Chondrocyte (in vitro differentiated cells): ENCODE measurements around the gene A3GALT2. TPM values are rescaled to one million over a fixed set of nuclear protein-coding genes. Genes with fewer than 3 reads are reported as not detected.

ENCODE experiments used
- DNase-seq: peaks from one replicate; pipeline ENCODE4 v3.0.0; 2021; ENCODE audit warnings: mixed read lengths, low spot score
- H3K27ac Mint-ChIP-seq: one replicate; pipeline ENCODE4 v1.8.0; 2021; ENCODE audit warnings: mild to moderate bottlenecking, moderate library complexity, mixed read lengths; ENCODE audit not compliant: unreplicated experiment
- H3K27me3 Mint-ChIP-seq: 2 replicates; pipeline ENCODE4 v1.8.0; 2021; ENCODE audit warnings: low read depth, mixed read lengths
- H3K36me3 Mint-ChIP-seq: 2 replicates; pipeline ENCODE4 v1.8.0; 2021; ENCODE audit warnings: low read depth, mixed read lengths
- H3K4me1 Mint-ChIP-seq: 2 replicates; pipeline ENCODE4 v1.8.0; 2021; ENCODE audit warnings: low read depth, mild to moderate bottlenecking, mixed read lengths
- H3K4me3 Mint-ChIP-seq: one replicate; pipeline ENCODE4 v1.8.0; 2021; ENCODE audit warnings: mild to moderate bottlenecking, moderate library complexity, mixed read lengths; ENCODE audit not compliant: unreplicated experiment
- H3K9me3 Mint-ChIP-seq: 2 replicates; pipeline ENCODE4 v1.8.0; 2021; ENCODE audit warnings: low read depth, mixed read lengths
- total RNA-seq: library from RNA; stranded (reverse); gene quantifications from 3 replicates; pipeline ENCODE4 v1.2.1, GENCODE V29; 2021
- TF ChIP-seq, protein P1 (sequence below): fragments of 200-600 bp; sonication (generic); IDR thresholded peaks from 2 replicates; pipeline ENCODE4 v1.5.0; 2021; ENCODE audit warnings: antibody characterized with exemption, mild to moderate bottlenecking, moderate library complexity

A3GALT2 gene
- total RNA-seq, 1 donor from 2014 or later: 0.27 TPM

DNA sequence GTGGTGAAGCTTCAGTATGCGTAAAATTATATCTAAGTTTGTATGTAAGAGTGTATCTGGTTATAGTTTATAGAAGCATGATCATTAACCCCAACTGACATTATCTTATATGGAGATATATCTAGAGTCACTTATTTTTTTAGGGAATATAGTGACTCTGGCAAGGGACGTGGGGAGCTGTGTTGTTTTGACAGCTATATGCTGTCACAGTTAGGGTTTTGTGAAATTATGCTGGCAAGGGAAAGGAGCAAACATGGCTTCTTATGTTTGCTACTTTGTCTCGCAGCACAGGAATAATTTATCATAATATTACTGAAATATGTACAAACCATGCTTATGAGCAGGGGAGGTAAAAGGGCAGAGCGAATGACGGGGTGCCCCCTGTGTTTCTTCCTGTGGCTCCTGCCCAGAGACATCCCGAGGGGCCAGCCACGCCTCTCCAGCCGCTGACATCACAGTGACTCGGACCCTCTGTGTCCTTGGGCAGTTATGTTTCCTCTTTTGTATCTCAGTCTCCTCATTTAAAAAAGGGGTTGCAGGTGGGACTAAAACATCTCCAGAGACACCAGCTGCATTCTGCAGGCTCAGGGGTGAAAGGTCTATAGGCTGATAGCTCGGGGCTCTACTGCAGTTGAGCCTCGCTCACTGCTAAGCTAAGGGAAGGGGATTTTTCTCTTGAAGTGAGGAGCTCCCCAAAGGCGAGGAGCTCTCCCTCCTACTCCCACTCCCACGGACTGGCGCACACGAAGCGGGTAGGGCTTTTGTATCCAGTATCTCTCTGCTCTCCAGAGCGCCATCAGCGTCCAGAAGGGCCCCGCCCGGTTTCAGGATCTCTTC is 14.9 kb downstream of the A3GALT2 start:
- H3K9me3 Mint-ChIP-seq: no peaks in the 10 kb centered on the region
- no peak for DNase-seq
- H3K27me3 Mint-ChIP-seq: no peaks in the 10 kb centered on the region
- TF ChIP-seq, protein P1, sequence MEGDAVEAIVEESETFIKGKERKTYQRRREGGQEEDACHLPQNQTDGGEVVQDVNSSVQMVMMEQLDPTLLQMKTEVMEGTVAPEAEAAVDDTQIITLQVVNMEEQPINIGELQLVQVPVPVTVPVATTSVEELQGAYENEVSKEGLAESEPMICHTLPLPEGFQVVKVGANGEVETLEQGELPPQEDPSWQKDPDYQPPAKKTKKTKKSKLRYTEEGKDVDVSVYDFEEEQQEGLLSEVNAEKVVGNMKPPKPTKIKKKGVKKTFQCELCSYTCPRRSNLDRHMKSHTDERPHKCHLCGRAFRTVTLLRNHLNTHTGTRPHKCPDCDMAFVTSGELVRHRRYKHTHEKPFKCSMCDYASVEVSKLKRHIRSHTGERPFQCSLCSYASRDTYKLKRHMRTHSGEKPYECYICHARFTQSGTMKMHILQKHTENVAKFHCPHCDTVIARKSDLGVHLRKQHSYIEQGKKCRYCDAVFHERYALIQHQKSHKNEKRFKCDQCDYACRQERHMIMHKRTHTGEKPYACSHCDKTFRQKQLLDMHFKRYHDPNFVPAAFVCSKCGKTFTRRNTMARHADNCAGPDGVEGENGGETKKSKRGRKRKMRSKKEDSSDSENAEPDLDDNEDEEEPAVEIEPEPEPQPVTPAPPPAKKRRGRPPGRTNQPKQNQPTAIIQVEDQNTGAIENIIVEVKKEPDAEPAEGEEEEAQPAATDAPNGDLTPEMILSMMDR: no peak
- H3K4me3 Mint-ChIP-seq: no peak overlapping the region
- H3K36me3 Mint-ChIP-seq: peaks cover 2% of the 10 kb centered on the region
- H3K4me1 Mint-ChIP-seq: peaks cover 8% of the 10 kb centered on the region
- H3K27ac Mint-ChIP-seq: no peak overlapping the region

DNA sequence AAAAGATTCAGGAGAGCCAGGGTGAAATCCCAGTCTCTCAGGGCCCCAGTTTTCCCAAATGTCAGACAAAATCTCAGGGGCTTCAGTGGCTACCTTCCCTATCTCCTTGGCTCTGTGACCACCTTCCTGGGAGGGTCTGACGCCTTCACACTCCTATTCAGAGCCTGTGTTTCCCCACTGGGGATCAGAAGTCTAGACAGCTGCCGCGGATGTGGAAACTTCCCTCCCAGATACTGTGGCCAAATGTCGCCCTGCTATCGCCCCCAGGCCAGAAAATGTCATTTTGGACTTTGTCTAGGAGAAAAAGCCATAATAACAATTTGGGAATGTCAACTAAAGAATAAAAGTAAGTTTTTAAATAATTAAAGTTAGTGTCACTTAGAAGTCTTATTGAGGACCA is 15.9 kb downstream of the A3GALT2 start:
- H3K4me3 Mint-ChIP-seq: no peak overlapping the region
- no peaks in the 10 kb centered on the region for H3K27me3 Mint-ChIP-seq
- H3K4me1 Mint-ChIP-seq: peaks cover 18% of the 10 kb centered on the region
- H3K9me3 Mint-ChIP-seq: no peaks in the 10 kb centered on the region
- no peak overlapping the region for H3K27ac Mint-ChIP-seq
- TF ChIP-seq, protein P1: no peak
- DNase-seq: no peak
- H3K36me3 Mint-ChIP-seq: peaks cover 2% of the 10 kb centered on the region

DNA sequence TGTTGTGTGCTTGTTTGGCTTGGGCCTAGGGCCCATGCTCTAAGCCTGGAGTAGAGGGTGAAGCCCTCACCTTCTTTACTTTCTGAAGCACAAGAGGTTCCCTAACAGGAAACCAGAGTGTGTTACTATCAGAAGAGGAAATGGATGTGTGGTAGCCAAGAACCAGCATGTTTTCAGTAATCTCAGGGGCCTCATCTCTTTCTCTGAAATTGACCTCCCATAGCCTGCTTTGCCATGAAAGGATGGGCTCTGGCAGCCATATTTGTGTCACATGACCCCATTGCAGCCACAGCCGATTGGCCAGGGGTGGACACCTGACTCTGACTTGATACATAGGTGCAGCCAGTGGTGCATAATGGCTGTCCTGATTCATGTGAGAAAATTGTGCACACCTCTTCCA is 18.6 kb downstream of the A3GALT2 start:
- Mint-ChIP-seq H3K27ac (no peak overlapping the region), H3K27me3 (no peaks in the 10 kb centered on the region), H3K36me3 (peaks cover 5% of the 10 kb centered on the region), H3K4me3 (no peak overlapping the region), H3K9me3 (no peaks in the 10 kb centered on the region), H3K4me1 (peaks cover 26% of the 10 kb centered on the region)
- TF ChIP-seq, protein P1: no peak
- DNase-seq: no peak

DNA sequence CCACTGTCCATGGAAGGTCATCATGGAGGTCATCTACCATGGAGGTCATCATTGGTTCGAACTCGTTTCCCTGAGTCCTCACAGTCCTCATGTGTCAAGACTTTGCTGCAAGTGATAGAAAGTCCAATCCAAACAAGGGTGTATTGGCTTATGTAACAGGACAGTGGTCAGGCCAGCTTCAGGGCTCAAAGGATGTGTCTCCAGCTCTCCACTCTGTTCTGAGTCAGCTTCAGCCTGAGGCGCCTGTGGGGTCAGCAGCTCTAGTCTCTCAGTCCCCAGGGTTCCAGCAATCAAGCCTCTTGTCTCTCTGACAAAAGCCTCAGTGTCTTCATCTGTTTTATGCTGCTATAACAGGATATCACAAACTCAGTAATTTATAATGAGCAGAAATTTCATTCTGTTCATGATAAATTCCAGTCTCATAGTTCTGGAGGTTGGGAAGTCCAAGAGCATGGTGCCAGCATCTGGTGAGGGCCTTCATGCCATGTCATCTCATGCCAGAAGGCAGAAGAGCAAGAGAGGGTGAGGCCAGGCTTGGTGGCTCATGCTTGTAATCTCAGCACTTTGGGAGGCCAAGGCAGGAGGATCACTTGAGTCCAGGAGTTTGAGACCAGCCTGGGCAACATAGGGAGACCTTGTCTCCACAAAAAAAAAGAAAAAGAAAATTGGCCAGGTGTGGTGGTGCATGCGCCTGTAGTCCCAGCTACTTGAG is 19.5 kb downstream of the A3GALT2 start:
- Mint-ChIP-seq H3K9me3 (no peaks in the 10 kb centered on the region), H3K36me3 (peaks cover 11% of the 10 kb centered on the region), H3K27me3 (no peaks in the 10 kb centered on the region), H3K4me3 (no peak overlapping the region), H3K4me1 (peaks cover 26% of the 10 kb centered on the region), H3K27ac (no peak overlapping the region)
- DNase-seq: no peak
- TF ChIP-seq, protein P1: no peak

DNA sequence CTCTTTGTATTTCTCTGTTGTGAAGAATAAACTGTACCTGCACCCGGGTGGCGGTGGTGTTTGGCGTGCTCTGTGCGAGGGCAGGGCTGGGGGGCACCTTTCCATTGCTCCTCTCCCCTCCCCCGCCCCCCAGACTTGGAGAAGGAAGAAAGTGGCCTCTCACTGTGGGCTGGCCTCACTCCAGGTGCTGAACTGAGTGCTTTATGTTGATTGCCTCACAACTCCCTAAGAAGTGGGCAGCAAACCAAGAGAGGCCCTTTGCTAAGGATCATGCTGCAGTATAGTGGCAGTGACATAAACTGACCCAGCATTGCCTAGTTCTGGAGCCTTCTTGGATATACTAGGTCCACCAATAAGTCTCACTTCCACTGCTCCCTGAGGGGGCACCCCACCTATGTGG is 20.2 kb downstream of the A3GALT2 start:
- no peaks in the 10 kb centered on the region for H3K9me3 Mint-ChIP-seq
- no peaks in the 10 kb centered on the region for H3K27me3 Mint-ChIP-seq
- H3K4me1 Mint-ChIP-seq: peaks cover 19% of the 10 kb centered on the region
- no peak for DNase-seq
- TF ChIP-seq, protein P1: no peak
- H3K36me3 Mint-ChIP-seq: peaks cover 15% of the 10 kb centered on the region
- H3K4me3 Mint-ChIP-seq: no peak overlapping the region
- no peak overlapping the region for H3K27ac Mint-ChIP-seq
